ENCODE data around the gene SYTL3. TPM values are rescaled to one million over a fixed set of nuclear protein-coding genes. Genes with fewer than 3 reads are reported as not detected.

The SYTL3 gene
- total RNA-seq, 3 donors from 2014 or later (not counting 1 experiment from before 2014, with no cell fraction given): 84.1 to 143 (median 89.0) TPM

DNA sequence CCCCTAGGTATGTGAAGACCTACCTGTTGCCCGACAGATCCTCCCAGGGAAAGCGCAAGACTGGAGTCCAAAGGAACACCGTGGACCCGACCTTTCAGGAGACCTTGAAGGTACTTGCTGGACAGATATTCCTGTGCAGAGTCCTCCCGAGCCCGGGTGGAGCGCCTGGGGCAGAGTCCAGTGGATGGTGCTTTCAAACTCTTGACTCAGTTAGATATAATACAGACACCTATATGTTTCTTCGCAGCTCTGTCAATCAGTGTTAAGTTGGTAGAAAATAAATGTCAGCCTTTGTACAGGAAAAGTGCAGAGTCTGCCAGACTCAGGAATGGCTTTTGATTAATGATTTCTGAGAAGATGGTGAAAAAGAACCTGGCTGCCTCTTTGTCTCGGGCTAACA is 102.1 kb downstream of the SYTL3 start:
- no peaks in the 10 kb centered on the region for H3K9me3 Mint-ChIP-seq
- DNase-seq: no peak
- no peak overlapping the region for H3K4me3 Mint-ChIP-seq
- H3K27ac Mint-ChIP-seq: no peak overlapping the region
- peaks cover 38% of the 10 kb centered on the region for H3K36me3 ChIP-seq (ENCODE audit: control insufficient read depth, insufficient read depth, low read length)
- no peaks in the 10 kb centered on the region for H3K4me1 ChIP-seq (ENCODE audit: control insufficient read depth, insufficient read depth, low read length)
- WGBS (ENCODE audit: insufficient coverage): 93% methylated on average over 9 of the region's 9 CpGs
- H3K36me3 Mint-ChIP-seq: peaks cover 18% of the 10 kb centered on the region
- H3K27me3 Mint-ChIP-seq (ENCODE audit: low read depth in 2 of 2): no peaks in the 10 kb centered on the region
- H3K4me1 Mint-ChIP-seq: peaks cover 0 to 6% of the 10 kb centered on the region in 2 donors
- H3K4me3 ChIP-seq (ENCODE audit: low read length): no peak overlapping the region
- intact Hi-C loops (cut with micrococcal nuclease): no loop called here
- no peaks in the 10 kb centered on the region for H3K9me3 ChIP-seq (ENCODE audit: control insufficient read depth, insufficient read depth, low read length)
- H3K27ac ChIP-seq (ENCODE audit: low read length): no peak overlapping the region
- ATAC-seq: no peak
- TF ChIP-seq, protein P1, sequence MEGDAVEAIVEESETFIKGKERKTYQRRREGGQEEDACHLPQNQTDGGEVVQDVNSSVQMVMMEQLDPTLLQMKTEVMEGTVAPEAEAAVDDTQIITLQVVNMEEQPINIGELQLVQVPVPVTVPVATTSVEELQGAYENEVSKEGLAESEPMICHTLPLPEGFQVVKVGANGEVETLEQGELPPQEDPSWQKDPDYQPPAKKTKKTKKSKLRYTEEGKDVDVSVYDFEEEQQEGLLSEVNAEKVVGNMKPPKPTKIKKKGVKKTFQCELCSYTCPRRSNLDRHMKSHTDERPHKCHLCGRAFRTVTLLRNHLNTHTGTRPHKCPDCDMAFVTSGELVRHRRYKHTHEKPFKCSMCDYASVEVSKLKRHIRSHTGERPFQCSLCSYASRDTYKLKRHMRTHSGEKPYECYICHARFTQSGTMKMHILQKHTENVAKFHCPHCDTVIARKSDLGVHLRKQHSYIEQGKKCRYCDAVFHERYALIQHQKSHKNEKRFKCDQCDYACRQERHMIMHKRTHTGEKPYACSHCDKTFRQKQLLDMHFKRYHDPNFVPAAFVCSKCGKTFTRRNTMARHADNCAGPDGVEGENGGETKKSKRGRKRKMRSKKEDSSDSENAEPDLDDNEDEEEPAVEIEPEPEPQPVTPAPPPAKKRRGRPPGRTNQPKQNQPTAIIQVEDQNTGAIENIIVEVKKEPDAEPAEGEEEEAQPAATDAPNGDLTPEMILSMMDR (IDR thresholded peaks at IDR 0.05): no peak
- no peaks in the 10 kb centered on the region for H3K27me3 ChIP-seq (ENCODE audit: control insufficient read depth, insufficient read depth, low read length)

DNA sequence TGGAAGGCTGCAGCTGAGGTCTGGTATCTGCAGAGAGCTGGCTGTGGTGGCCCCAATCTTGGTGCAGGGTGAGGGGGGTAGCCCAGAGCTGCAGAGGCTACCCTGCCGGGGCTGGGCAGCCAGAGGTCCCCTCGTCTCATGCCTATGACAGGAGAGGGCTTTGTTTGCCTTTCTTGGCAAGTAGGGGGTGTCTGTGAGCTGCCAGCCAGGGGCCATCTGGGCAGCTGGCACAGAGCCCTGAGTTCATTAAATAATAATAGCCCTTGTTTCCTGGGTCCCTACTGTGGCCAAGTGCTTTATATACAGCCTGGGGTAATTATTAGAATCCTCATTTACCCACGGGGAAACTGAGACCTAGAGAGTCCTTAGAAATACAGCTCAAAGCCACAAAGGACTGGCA is 102.8 kb downstream of the SYTL3 start:
- no peak overlapping the region for H3K4me3 ChIP-seq (ENCODE audit: low read length)
- intact Hi-C loops (cut with micrococcal nuclease): no loop called here
- no peak overlapping the region for H3K27ac ChIP-seq (ENCODE audit: low read length)
- H3K36me3 ChIP-seq (ENCODE audit: control insufficient read depth, insufficient read depth, low read length): peaks cover 40% of the 10 kb centered on the region
- TF ChIP-seq, protein P1 (IDR thresholded peaks at IDR 0.05): no peak
- no peaks in the 10 kb centered on the region for H3K4me1 ChIP-seq (ENCODE audit: control insufficient read depth, insufficient read depth, low read length)
- peaks cover 18% of the 10 kb centered on the region for H3K36me3 Mint-ChIP-seq
- DNase-seq: peak in 1 of 2 donors; percentile 21
- H3K27ac Mint-ChIP-seq: peak overlapping the region in 1 of 2 donors; percentile 18
- H3K9me3 ChIP-seq (ENCODE audit: control insufficient read depth, insufficient read depth, low read length): no peaks in the 10 kb centered on the region
- H3K4me1 Mint-ChIP-seq: peaks cover 0 to 6% of the 10 kb centered on the region in 2 donors
- no peak overlapping the region for H3K4me3 Mint-ChIP-seq
- H3K27me3 Mint-ChIP-seq (ENCODE audit: low read depth in 2 of 2): no peaks in the 10 kb centered on the region
- WGBS (ENCODE audit: insufficient coverage): 65% methylated on average over 3 of the region's 3 CpGs
- H3K27me3 ChIP-seq (ENCODE audit: control insufficient read depth, insufficient read depth, low read length): no peaks in the 10 kb centered on the region
- no peak for ATAC-seq
- H3K9me3 Mint-ChIP-seq: no peaks in the 10 kb centered on the region

DNA sequence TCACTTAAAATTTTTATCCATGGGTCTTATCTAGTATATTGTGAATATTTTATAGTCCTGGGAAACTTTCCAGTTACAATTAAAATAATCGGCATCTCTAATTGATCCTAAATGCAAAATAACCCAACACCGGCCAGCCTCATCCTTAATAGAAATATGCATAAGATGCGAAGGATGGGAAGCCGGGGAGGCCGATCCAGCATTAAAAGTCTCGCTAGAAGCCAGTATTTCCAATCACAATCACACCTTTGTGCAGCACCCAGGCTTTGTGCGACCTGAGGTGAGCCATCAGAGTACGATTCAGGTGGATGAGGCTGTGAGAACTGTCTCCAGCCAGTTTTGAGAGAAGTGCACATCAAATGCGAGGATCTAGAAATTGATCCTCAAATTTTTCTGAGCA is 104.0 kb downstream of the SYTL3 start:
- peaks cover 0 to 6% of the 10 kb centered on the region in 2 donors for H3K4me1 Mint-ChIP-seq
- intact Hi-C loops (cut with micrococcal nuclease): no loop called here
- peaks cover 11% of the 10 kb centered on the region for H3K36me3 Mint-ChIP-seq

More for the DNA sequence above, 104.0 kb downstream of the SYTL3 start:
- no peaks in the 10 kb centered on the region for H3K4me1 ChIP-seq (ENCODE audit: control insufficient read depth, insufficient read depth, low read length)
- Mint-ChIP-seq H3K27ac (no peak overlapping the region), H3K4me3 (no peak overlapping the region), H3K27me3 (ENCODE audit: low read depth in 2 of 2) (no peaks in the 10 kb centered on the region), H3K9me3 (no peaks in the 10 kb centered on the region)
- no peaks in the 10 kb centered on the region for H3K27me3 ChIP-seq (ENCODE audit: control insufficient read depth, insufficient read depth, low read length)
- H3K27ac ChIP-seq (ENCODE audit: low read length): no peak overlapping the region
- no peaks in the 10 kb centered on the region for H3K9me3 ChIP-seq (ENCODE audit: control insufficient read depth, insufficient read depth, low read length)
- WGBS (ENCODE audit: insufficient coverage): 93% methylated on average over 9 of the region's 9 CpGs
- ATAC-seq (no peak), DNase-seq (no peak)
- peaks cover 44% of the 10 kb centered on the region for H3K36me3 ChIP-seq (ENCODE audit: control insufficient read depth, insufficient read depth, low read length)
- TF ChIP-seq, protein P1 (IDR thresholded peaks at IDR 0.05): no peak
- no peak overlapping the region for H3K4me3 ChIP-seq (ENCODE audit: low read length)
